Uterus (tissue), 2 donors: ENCODE data around the gene TSEN15.
"Not testable (repeated sequence)": the region's sequence is repeated elsewhere in the genome, so short reads cannot be mapped to it uniquely, and the experiment has no call there.

ENCODE experiments used
- CTCF ChIP-seq, 4 experiments: fragments of 200-600 bp in 2 of 4; fragments of 450-650 bp in 2 of 4; sonication (generic) in 2 of 4; IDR thresholded peaks; one replicate each; pipeline ENCODE4 v1.5.1; 2016 to 2019; ENCODE audit warnings: antibody characterized with exemption in 4 of 4, mild to moderate bottlenecking in 2 of 4, moderate library complexity in 1 of 4
- POLR2A ChIP-seq, 2 donors: fragments of 450-650 bp; IDR thresholded peaks; one replicate each; pipeline ENCODE4 v1.6.1; 2016; ENCODE audit warnings: antibody characterized with exemption in 2 of 2, mild to moderate bottlenecking in 1 of 2, moderate library complexity in 1 of 2

GRCh38 chr1:184047541-184047940, 4.0 kb upstream of the TSEN15 start:
- TF ChIP-seq CTCF, POLR2A (IDR thresholded peaks at IDR 0.05): not testable (repeated sequence)
